DMS153 treated with DMSO at 0.1 percent for 48 hours (cell line): ENCODE results near the gene KIF12.
"Not testable (repeated sequence)": the region's sequence is repeated elsewhere in the genome, so short reads cannot be mapped to it uniquely, and the experiment has no call there.

Source experiments
- DNase-seq: peaks from one replicate; lab custom pipeline; 2025; ENCODE audit not compliant: unreplicated experiment; lab: John Stamatoyannopoulos, UW

The KIF12 gene

DNA sequence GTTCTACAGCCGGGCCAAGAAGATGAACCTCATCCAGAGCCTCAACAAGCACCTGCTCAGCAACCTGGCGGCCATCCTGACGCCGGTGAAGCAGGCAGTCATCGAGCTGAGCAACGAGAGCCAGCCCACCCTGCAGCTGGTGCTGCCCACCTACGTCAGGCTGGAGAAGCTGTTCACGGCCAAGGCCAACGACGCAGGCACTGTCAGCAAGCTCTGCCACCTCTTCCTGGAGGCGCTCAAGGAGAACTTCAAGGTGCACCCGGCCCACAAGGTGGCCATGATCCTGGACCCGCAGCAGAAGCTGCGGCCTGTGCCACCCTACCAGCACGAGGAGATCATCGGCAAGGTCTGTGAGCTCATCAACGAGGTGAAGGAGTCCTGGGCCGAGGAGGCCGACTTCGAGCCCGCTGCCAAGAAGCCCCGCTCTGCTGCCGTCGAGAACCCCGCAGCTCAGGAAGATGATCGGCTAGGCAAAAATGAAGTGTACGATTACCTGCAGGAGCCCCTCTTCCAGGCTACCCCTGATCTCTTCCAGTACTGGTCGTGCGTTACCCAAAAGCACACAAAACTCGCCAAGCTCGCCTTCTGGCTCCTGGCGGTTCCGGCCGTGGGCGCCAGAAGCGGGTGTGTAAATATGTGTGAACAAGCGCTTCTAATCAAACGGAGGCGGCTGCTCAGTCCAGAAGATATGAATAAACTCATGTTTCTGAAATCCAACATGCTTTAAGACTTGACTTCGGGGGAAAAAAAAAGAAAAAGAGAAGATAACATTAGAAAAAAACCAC, 49.5 kb downstream of the KIF12 start:
- no peak for DNase-seq

DNA sequence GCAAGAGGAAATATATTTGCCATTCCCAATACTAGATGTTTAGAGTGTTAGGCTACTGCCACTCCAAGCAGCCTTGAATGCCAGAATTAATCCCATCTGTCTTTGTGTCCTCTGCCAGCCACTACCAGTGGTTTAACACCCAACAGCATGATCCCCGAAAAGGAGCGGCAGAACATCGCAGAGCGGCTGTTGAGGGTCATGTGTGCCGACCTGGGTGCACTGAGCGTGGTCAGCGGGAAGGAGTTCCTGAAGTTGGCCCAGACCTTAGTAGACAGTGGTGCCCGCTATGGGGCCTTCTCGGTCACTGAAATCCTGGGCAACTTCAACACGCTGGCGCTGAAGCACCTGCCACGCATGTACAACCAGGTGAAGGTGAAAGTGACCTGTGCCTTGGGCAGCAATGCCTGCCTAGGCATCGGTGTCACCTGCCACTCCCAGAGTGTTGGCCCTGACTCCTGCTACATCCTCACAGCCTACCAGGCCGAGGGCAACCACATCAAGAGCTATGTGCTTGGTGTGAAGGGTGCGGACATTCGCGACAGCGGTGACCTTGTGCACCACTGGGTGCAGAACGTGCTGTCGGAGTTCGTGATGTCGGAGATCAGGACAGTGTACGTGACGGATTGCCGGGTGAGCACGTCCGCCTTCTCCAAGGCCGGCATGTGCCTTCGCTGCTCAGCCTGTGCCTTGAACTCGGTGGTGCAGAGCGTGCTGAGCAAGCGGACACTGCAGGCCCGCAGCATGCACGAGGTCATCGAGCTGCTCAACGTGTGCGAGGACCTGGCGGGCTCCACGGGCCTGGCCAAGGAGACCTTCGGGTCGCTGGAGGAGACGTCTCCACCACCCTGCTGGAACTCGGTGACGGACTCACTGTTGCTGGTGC, 50.3 kb downstream of the KIF12 start:
- DNase-seq, result no peak

GRCh38 chr9:114047717-114048116, 51.4 kb downstream of the KIF12 start:
- DNase-seq, result no peak

DNA sequence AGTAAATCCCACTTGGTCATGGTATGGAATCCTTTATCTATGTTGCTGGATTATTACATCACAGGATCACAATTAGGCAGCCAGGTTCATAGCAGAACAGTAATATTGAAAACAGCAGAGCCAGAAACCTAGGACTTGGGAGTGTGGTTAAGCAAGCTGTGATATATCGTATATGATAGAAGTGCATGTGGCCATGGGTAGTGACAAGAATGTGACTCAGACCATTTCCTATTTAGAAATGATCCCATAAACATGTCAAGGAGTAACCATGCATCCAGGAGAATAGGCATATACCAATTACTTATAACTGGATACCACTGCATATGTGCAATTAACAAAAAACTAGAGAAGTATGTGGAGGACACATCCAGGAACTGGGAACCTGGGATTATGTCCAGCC, 52.2 kb downstream of the KIF12 start:
- DNase-seq, result no peak

DNA sequence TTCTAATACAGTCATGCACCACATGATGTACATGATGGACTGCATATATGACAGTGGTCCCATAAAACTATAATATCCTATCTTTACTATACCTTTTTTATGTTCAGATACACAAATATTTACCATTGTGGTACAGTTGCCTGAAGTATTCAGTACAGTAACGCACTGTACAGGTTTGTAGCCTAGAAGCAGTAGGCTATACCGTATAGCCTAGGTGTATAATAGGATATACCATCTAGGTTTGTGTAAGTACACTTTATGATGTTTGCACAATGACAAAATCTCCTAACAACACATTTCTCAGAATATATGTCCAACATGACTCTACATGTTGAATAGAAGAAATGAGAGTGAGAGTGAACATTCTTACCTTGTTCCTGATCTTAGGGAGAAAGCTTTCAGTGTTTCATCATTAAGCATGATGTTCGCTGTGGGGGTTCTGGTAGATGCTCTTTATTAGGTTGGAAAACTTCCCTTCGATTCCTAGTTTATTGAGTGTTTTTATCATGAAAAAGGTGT, 52.8 kb downstream of the KIF12 start:
- DNase-seq, result no peak

DNA sequence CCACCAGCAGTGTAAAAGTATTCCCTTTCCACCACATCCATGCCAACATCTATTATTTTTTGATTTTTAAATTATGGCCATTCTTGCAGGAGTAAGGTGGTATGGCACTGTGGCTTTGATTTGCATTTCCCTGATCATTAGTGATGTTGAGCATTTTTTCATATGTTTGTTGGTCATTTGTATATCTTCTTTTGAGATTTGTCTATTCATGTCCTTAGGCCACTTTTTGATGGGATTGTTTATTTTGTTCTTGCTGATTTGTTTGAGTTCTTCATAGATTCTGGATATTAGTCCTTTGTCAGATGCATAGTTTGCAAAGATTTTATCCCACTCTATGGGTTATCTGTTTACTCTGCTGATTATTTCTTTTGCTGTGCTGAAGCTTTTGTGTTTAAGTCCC, 55.4 kb downstream of the KIF12 start:
- DNase-seq, result not testable (repeated sequence)
